Measurements from ENCODE around the gene MALSU1.

GRCh38 chr7:23346316-23346715 lies 47.2 kb downstream of the MALSU1 start:
- TF ChIP-seq POLR2AphosphoS5 (IDR thresholded peaks at IDR 0.05; ENCODE audit: borderline replicate concordance, low read depth, low read length), result no peak
- TF ChIP-seq EZH2 (IDR thresholded peaks at IDR 0.05), result no peak

Measured in SK-N-MC (cell line).